Stimulated activated CD8-positive, alpha-beta memory T cell treated with anti-CD3 and anti-CD28 coated beads, Interleukin-12 subunit alpha, Interleukin-12 subunit beta, amount 100 ng/mL, for 4 hours (primary cell): ENCODE measurements around the gene PLCXD3.
"Not testable (repeated sequence)": the region's sequence is repeated elsewhere in the genome, so short reads cannot be mapped to it uniquely, and the experiment has no call there.

ENCODE experiments used
- DNase-seq: peaks from one replicate; pipeline ENCODE4 v3.0.0-alpha.2; 2020; ENCODE audit warnings: low read depth

PLCXD3 gene

DNA sequence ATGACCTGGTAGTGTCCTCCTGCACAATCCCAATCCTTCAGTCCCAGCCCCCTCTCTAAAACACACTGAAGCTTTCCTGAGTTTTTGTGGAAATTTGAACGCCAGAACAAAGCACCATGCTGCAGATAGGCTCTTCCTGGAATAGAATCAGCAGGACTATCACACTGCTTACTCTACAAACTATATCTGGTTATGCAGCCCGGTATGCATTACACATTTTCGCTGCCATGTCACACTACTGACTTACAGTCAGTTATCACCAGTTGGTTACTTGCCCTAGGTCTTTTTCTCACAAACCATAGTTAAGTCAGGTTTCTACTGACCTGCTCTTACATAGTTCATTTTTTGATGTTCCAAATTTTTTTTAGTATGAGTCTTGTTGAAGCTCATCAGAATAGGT, 24.9 kb downstream of the PLCXD3 start:
- no peak for DNase-seq

DNA sequence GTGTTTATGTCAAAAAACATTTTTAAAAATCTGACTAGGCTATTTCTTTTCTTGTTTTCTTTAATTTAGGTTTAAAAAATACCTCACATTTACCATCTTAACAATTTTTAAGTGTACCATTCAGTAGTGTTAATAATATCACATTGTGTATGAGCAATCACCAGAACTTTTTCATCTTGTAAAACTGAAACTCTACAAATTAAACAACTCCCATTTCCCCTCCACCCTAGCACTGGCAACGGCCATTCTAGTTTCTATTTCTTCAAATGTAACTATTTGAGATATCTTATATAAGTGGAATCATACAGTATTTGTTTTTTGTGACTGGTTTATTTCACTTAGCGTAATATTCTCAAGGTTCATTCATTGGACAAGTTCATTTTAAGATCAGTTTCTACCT, 27.7 kb downstream of the PLCXD3 start:
- no peak for DNase-seq

DNA sequence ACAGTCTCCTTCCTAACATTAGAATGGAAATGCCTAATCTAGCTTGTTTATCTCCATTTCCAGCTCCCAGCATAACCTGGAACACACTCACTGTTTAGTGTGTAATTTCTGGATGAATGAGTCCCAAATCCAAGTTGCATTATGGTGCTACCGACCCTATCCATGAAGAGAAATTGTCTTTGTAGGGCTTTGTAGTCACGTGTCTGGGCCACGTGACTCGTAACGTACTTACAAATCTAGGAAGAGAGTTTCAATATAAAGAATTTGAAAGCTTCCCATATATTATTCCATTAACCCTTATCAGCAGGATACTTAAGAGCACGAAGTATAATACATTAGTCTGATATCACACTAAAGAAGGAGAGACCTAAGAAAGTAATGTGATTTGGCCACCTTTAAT, 28.2 kb downstream of the PLCXD3 start:
- DNase-seq: no peak

DNA sequence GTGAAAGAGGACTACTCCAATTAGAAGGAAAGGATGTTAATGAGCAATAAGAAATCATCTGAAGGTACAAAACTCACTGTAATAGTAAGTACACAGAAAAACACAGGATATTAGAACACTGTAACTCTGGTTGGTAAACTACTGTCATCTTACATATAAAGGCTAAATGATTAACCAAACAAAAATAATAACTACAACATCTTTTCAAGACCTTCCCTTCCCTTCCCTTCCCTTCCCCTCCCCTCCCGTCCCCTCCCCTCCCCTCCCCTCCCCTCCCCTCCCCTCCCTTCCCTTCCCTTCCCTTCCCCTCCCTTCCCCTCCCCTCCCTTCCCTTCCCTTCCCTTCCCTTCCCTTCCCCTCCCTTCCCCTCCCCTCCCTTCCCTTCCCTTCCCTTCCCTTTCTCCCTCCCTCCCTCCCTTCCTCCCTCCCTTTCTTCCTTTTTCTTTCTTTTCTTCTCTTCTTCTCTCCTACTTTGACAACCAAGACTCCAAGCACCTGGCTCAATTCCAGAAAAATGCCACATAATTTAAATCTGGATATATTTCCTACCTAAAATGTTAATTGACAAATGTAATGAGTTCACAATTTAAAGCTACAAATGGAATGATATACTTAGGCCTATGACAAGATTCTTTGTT, 38.7 kb downstream of the PLCXD3 start:
- not testable (repeated sequence) for DNase-seq

DNA sequence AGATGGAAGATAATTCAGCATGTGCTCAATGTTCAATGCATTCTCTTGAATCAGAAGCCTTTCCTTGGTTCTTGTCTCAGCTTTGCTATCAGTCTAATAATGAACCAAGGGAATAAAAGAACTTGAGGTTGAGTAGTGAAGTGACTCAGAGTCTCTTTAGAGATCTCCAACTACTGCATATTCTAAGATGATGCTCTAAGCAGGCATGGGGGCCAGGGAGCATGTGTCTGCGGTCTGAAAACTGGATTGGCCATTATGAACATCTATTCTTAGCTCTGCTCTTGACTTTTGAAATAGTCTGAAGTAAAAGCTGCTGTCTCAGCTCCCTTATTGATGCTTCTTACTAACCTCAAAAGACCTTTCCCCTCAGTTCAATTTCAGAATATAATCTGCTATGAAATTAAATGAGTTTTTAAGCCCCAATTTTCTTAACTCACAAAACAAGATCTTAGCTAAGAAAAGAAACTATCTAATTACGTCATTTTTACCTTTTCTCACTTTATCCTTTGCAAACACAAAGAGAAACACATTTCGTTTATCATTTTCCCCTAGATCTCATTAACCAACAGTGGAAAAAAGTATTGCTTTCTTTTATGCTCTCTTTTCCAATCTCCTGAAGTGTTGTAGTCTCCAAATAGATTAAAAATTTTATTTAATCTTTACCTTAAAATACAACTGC, 44.8 kb downstream of the PLCXD3 start:
- no peak for DNase-seq

DNA sequence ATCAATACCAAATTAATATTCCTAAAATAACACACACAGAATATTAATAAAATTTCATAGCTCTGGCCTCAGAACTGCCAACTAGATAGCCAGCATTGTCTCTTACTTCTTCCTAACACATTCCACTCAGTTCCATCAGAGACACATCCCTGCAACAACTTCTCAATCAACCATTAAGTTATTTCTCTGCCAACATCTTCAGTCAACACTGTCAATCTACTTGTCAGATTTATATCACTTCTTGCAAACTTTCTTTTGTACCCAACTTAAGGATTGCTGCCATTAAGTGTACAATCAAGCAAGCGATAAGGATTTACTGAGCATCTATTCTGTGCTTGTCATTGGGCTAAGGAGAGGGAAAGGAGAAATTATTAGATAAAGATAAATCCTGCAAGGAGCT, 50.8 kb downstream of the PLCXD3 start:
- no peak for DNase-seq

DNA sequence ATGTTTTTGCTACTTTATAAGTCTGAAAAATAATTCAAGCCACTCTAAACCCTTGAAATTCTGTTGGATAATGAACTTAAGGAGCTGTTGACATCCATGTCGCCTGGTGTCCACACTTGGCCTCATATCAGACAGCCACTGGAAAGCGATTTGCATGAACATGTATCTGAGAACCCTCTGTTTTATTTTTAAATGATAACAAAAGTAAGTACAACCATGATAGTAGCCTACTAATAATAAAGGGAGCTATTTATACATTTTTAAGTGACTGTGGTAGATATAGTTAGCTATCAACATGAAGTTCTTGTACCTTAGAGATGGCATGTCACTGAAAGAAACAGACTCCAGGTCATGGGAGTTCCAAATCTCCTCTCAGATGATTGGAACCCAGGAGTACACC, 53.3 kb downstream of the PLCXD3 start:
- no peak for DNase-seq

DNA sequence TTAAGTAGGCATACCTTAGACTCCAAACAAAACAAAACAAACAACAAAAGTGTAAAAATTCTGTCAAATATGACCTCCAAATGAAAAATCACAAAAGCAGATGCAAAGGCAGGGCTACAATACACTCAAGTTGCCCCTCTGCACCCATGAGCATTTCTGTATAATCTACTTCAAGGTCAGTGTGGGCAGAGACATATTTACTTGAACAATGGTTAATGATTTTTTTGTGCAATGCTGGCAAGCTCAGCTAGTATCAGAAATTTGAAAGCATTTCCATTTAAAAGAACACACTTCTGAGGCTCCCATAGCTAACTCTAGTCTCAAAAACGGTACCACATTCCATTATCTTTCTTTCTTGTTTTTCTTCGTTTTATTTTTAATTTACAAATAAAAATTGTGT, 57.9 kb downstream of the PLCXD3 start:
- no peak for DNase-seq

DNA sequence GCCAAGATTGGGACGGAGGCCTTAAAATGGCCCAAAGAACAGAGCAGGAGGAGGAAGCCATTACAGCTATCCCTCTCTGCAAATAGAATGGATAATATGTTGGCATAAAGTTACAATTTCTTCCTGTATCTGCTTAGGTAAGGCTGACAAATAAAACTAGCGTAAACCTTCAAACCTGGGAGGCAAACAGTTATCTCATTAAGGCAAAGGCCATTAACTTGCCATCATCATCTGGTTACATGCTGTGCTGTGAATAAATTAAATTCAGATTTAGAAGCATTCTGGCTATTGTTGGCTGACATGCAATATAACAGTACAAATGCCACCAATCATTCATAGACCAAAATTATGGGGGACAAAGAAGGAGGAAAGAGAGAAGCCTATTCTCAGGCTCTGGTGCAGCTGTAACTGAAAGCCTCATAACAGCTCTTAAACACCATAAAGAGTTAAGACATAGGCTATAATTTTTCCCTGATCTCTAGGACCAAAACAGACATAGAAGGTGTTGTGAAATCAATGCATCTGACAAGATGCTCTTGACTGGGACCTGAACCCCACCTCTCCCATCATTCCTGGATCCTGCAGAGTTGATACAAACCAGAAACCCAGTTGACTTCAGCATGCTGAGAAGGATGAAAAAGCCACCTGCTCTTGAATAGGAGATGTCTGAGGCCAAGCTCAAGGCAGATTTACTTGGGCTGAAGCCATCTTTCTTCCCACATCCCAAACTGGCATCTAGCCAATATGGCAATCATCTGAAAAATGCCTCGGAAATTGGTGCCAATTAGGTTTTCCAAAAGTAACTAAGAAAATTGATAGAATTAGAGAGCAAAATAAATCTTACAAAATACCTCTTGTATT, 62.5 kb downstream of the PLCXD3 start:
- no peak for DNase-seq

DNA sequence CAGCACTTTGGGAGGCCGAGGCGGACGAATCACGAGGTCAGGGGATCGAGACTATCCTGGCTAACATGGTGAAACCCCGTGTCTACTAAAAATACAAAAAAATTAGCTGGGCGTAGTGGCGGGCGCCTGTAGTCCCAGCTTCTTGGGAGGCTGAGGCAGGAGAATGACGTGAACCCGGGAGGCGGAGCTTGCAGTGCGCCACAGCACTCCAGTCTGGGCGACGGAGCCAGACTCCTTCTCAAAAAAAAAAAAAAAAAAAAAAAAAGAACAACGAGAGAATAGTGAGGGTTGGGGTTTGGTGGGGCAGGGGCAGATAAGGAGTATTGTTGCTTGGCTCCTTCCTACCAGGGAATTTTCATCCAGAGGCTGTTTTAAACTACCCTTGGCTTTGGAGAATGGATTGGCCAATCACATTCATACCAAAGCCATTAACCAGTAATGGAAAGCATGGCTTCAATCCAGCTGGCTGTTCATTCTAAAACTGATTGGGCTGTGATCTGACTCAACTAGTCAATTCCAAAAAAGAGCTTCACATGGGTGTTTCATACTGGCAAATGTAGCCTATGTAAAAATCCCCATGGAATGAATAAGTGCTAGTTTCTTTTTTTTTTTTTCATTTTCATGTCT, 64.4 kb downstream of the PLCXD3 start:
- no peak for DNase-seq

DNA sequence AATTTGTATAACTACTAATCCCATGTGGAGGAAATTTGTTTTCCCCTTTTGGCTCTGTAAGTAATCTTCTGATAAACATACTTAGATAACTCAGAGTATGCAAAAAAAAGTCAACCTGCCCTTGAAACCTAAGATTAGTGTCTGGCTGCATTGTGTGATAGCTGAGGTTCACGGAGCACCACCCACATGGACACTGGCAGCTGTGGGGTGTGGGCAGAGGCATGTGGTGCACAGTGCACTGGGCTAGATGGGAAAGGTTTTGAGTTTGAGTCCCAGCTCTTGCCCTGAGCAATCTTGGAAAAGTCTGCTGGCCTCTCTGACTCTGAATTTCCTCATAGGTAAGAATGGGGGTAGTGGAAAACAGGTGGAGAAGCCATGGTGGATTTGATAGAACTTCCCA, 75.1 kb downstream of the PLCXD3 start:
- no peak for DNase-seq

DNA sequence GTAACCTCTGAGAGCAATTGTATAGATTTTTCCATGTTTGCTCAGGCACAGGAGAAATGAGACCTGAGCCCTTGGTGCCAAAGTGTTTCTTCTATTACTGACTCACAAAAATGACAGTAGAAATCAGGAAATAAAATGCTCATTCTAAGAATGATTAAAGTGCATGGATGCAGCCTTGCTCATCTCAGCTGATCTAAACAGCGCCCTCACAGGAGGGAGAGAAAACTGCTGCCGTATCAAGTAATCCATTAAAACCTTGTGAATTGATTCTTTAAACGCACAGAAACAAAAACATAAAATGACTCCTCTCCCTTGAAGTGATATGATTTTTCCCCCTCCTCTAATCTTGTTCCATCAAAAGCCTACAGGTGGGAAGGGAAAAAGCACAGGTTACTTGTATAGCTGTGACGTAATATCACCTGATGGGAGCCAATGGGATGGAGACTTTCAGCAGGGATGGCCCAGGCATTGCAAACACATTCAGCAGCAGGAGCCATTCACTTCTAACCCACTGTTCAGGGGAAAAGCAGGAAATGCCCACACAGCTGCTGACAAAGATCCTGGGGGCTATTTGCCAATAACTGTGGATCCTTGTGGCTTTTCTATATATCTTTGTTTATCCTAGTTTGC, 76.7 kb downstream of the PLCXD3 start:
- no peak for DNase-seq

DNA sequence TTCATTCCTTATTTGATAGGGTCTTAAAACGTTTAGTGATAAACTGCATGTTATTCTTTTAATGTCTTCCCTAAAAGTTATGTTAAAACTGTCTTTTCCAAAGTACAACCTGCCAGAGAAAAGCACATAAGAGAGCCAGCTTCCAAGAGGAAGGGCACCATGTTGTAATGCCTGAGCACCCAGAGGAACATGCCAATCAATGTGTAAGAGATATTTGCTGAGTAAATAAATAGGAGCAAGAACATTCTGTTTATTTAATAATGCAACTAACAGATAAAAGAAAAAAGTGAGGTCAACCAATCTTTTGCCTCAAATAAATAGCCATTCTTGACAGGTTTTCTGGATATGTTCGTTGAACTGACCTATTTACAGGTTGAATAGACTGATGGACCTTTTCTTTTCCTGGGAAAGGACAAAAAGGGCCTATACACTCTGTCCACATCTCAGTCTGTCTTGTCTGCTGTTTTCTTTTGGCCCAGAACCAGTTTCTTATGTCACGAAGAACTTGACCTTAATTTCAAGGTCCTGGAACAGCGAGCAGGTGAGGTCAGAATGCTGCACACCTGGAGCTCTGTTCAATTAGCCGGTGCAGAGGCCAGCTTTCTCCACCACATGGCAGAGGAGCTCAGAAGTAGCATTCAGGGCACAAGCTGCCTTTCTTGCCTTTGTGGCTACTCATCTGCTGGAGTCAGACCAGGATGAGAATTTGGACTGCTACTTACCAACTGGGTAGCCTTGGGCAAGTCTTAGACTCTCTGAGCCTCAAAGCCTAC, 77.7 kb downstream of the PLCXD3 start:
- DNase-seq: no peak

DNA sequence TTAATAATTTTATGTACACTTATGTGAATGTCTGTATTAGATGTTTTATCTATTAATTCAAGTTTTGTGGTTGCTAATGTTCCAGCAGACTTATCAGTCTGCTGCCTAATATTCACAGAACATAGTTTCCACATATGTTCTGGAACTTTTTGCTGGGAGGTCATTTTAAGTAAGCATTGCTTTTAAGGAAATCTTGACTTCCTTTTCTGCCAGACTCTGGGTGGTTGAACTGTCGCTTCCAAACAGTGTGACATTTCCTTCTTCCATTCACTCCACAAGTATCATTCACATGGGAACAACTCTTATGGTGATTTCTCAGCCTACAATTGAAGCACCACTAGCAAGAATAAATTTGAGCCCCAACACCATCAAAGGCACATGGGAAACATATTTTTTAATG, 82.9 kb downstream of the PLCXD3 start:
- DNase-seq: no peak

DNA sequence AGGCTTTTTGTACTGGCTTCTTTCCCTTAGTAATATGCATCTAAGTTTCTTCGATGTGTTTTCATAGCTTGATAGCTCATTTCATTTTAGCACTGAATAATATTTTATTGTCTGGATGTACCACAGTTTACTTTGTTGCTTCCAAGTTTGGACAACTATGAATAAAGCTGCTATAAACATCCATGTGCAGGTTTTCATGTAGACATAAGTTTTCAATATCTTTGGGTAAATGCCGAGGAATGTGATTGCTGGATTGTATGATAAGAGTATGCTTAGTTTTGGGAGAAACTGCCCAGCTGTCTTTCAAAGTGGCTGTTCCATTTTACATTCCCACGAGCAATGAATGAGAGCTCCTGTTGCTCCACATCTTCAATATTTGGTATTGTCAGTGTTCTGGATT, 84.7 kb downstream of the PLCXD3 start:
- DNase-seq: no peak

DNA sequence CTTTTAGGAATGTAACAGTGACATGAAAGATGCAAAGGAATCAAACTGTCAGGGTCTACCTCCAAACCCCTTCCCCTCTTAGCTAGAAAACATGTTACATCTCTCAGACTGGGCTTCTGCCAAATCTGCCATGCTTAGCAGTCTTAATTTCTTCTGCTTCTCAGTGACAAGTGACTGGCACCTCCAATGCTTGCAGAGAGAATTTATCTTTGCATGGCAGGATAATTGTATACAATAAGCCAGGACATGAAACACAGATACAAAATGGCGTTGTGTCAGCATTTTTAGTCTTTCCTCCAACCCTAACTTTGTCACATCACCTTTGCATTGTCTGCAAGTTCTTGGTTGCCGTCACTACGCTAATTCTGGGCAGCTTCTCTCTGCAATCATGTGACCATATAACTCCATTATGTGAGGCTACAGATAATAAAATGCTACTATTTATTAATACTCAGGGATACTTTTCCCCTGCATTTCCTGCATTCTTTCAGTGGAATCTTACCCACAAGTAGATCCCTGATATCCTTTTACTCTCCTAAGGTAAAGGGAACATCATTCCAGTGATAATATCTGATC, 89.8 kb downstream of the PLCXD3 start:
- no peak for DNase-seq

DNA sequence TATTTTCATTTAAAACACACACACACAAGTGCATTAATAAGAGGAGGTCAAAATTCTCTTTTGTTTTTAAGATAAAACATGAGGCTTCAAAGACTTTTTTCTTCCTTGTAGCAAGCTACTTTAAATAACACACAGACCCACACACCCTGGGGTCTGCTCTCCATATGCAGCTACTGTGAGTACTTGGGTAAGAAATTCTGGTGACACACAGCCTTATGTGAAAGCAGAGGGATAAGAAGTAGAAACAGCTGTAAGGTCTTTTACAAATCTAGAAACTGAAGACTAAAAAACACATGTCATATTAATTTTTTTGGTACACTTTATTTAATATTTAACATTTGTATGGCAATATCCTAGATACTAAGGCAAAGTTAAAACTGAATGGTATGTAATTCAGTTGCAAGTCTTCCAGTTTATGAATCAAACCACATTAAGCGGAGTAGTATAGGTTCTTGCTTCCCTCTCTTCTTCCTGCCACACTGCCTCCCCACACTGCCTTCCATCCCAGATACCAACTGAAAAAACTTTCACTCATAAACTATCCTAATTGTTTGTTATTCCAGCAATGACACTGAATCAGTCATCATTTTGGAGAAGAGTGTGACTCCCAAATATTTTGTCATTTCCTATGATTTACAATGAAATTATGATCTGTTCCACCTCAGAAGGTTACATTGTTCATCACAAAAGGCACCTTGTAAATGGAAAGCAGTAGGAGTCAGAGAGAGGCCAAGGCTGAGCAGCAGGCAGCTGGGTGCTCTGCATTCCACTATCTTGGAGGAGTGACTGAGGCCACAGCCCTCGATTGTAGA, 92.0 kb downstream of the PLCXD3 start:
- DNase-seq: no peak

DNA sequence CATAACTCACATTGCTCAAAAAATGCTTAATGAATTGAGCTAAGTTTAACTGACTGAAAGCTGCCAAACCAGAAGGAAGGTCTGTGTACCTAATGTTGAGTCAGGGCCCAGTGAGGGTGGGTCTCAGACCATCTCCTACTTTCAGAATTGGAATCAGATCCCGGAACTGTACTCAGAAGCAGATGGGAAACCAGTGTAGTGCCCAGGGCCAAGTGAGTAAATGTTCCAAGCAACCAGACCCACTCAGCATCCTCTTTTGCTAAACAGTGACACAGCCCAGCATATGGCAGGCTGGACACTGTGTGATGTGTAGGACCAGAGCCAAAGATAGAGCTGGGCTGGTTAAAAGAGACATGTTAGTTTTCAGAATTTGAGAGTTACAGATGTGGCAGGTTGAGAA, 94.1 kb downstream of the PLCXD3 start:
- no peak for DNase-seq

DNA sequence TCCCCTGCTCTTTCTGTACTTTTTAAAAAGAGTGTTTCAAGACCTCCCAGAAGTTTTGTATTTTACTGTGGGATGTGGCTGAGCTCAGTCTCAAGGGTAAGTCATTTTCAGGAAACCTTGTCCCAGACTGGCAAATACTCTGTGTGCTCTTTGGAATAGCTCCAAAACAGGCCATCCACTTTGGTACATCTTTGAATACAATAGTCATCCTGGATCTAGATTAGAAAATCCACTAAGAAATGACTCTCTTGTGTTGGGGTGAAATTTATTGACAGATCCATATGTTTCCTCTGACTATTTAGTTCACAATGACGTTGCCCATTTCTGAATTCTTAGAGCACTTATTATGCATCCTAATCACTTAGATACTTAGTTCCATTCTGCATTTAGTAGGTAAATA, 95.2 kb downstream of the PLCXD3 start:
- no peak for DNase-seq

DNA sequence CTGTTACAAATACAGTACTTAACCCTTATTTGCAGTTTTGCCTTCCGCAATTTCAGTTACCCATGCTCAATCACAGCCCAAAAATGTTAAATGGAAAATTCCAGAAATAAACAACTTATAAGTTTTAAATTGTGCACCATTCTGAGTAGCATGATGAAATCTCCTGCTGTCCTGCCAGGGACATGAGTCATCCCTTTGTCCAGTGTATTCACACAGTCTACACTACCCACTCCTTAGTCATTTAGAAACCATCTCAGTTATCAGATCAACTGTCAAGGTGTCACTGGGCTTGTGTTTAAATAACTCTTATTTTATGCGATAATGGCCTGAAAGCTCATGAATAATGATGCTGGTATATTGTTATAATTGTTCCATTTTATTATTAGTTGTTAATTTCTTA, 95.8 kb downstream of the PLCXD3 start:
- no peak for DNase-seq
